ENCODE data around the gene NFATC2. TPM values are rescaled to one million over a fixed set of nuclear protein-coding genes. Genes with fewer than 3 reads are reported as not detected.
A peak's percentile ranks its signal among the peaks of the same experiment; 100 is the strongest.

The NFATC2 gene
- polyA plus RNA-seq (2011; rRNA removed): 0.12 and 0.21 TPM in 2 replicates
- polyA minus RNA-seq (2011; rRNA and poly(A)+ RNA removed): 0.24 and 0.57 TPM in 2 replicates

GRCh38 chr20:51542571-51543421 lies at the start of gene NFATC2:
TSS of gene NFATC2 (minus strand) at chr20:51542719. CDS start at chr20:51542499, 220 bp downstream.
- no peak for DNase-seq (ENCODE audit: low read depth)
- no peak for TF ChIP-seq CTCF (IDR thresholded peaks at IDR 0.05; ENCODE audit: insufficient read depth, low read depth, low read length)
- CTCF ChIA-PET: interaction anchor here (1.0 kb wide), 1 partner anchor 18 kb away, joined by 3 read pairs; no protein-coding TSS in a partner anchor
- Histone ChIP-seq H3K36me3 (ENCODE audit: control insufficient read depth, insufficient read depth, low read length) (no peaks in the 10 kb centered on the region), H3K27me3 (ENCODE audit: control insufficient read depth, insufficient read depth, low read length) (peaks cover 2% of the 10 kb centered on the region), H3K4me3 (ENCODE audit: low read depth, low read length) (no peak within 1 kb of the TSS)
- POLR2A ChIA-PET: no interaction called here

- Histone ChIP-seq H3K36me3 (ENCODE audit: control insufficient read depth, insufficient read depth, low read length) (no peaks in the 10 kb centered on the region), H3K4me3 (ENCODE audit: low read depth, low read length) (no peak overlapping the region), H3K27me3 (ENCODE audit: control insufficient read depth, insufficient read depth, low read length) (no peaks in the 10 kb centered on the region)
- ChIA-PET POLR2A (no interaction called here), CTCF (interaction anchor here (0.8 to 2.2 kb wide), 7 partner anchors 97 to 610 kb away, joined by 3 to 14 read pairs (median 3); no protein-coding TSS in a partner anchor)
- no peak for DNase-seq (ENCODE audit: low read depth)
- no peak for TF ChIP-seq CTCF (IDR thresholded peaks at IDR 0.05; ENCODE audit: insufficient read depth, low read depth, low read length)
These were observed 49.4 kb upstream of the NFATC2 start for GRCh38 chr20:51591871-51592270.

DNA sequence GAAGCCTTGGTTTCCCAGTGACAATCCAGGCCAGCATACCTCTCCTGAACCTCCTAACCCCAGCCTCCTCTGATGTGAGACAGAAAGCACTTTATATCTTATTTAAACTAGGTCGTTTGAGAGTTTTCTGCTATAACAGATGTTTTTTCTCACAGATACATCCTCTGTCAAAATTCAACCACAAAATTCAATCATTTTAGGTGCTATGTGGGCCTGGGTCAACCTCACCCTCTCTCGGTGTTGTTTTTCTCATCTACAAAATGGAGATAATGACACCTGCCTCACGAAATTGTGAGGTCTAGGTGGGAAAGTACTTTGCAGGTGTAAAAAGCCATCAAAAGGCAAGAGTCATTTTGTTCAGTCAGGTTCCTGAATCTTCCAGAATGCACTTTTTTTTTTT lies 46.2 kb upstream of the NFATC2 start:
- no peak for DNase-seq (ENCODE audit: low read depth)
- CTCF ChIA-PET: interaction anchor here (1.2 kb wide), 1 partner anchor 18 kb away, joined by 4 read pairs; no protein-coding TSS in a partner anchor
- POLR2A ChIA-PET: no interaction called here
- Histone ChIP-seq H3K4me3 (ENCODE audit: low read depth, low read length) (no peak overlapping the region), H3K27me3 (ENCODE audit: control insufficient read depth, insufficient read depth, low read length) (no peaks in the 10 kb centered on the region), H3K36me3 (ENCODE audit: control insufficient read depth, insufficient read depth, low read length) (no peaks in the 10 kb centered on the region)
- no peak for TF ChIP-seq CTCF (IDR thresholded peaks at IDR 0.05; ENCODE audit: insufficient read depth, low read depth, low read length)

GRCh38 chr20:51587145-51587544 lies 44.6 kb upstream of the NFATC2 start:
- TF ChIP-seq CTCF (IDR thresholded peaks at IDR 0.05; ENCODE audit: insufficient read depth, low read depth, low read length): no peak
- no peak for DNase-seq (ENCODE audit: low read depth)
- no peaks in the 10 kb centered on the region for H3K27me3 ChIP-seq (ENCODE audit: control insufficient read depth, insufficient read depth, low read length)
- H3K4me3 ChIP-seq (ENCODE audit: low read depth, low read length): no peak overlapping the region
- ChIA-PET CTCF (interaction anchor here (2.3 kb wide), 1 partner anchor 8 kb away, joined by 6 read pairs; no protein-coding TSS in a partner anchor), POLR2A (no interaction called here)
- H3K36me3 ChIP-seq (ENCODE audit: control insufficient read depth, insufficient read depth, low read length): no peaks in the 10 kb centered on the region

GRCh38 chr20:51586005-51586440 lies 43.5 kb upstream of the NFATC2 start:
- Histone ChIP-seq H3K4me3 (ENCODE audit: low read depth, low read length) (no peak overlapping the region), H3K36me3 (ENCODE audit: control insufficient read depth, insufficient read depth, low read length) (no peaks in the 10 kb centered on the region), H3K27me3 (ENCODE audit: control insufficient read depth, insufficient read depth, low read length) (no peaks in the 10 kb centered on the region)
- POLR2A ChIA-PET: interaction anchor here (0.6 kb wide), 2 partner anchors 31 to 763 kb away, joined by 3 to 5 read pairs; no protein-coding TSS in a partner anchor
- TF ChIP-seq CTCF (IDR thresholded peaks at IDR 0.05; ENCODE audit: insufficient read depth, low read depth, low read length): no peak
- DNase-seq (ENCODE audit: low read depth): peak; percentile 88
- CTCF ChIA-PET: interaction anchor here (0.8 to 2.3 kb wide), 4 partner anchors 9 to 213 kb away, joined by 3 to 8 read pairs (median 4); no protein-coding TSS in a partner anchor
